Measurements from ENCODE around the gene ZBTB42.

ZBTB42 gene

GRCh38 chr14:104774453-104775072, 26.3 kb upstream of the ZBTB42 start:
- no peak for DNase-seq (ENCODE audit: low read depth)
- no peak overlapping the region for H3K4me3 ChIP-seq (ENCODE audit: control insufficient read depth, low read depth, low read length)
- TF ChIP-seq, protein P1, sequence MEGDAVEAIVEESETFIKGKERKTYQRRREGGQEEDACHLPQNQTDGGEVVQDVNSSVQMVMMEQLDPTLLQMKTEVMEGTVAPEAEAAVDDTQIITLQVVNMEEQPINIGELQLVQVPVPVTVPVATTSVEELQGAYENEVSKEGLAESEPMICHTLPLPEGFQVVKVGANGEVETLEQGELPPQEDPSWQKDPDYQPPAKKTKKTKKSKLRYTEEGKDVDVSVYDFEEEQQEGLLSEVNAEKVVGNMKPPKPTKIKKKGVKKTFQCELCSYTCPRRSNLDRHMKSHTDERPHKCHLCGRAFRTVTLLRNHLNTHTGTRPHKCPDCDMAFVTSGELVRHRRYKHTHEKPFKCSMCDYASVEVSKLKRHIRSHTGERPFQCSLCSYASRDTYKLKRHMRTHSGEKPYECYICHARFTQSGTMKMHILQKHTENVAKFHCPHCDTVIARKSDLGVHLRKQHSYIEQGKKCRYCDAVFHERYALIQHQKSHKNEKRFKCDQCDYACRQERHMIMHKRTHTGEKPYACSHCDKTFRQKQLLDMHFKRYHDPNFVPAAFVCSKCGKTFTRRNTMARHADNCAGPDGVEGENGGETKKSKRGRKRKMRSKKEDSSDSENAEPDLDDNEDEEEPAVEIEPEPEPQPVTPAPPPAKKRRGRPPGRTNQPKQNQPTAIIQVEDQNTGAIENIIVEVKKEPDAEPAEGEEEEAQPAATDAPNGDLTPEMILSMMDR (IDR thresholded peaks at IDR 0.05; ENCODE audit: control insufficient read depth, insufficient read depth, low read depth, low read length, missing control alignments) = no peak

DNA sequence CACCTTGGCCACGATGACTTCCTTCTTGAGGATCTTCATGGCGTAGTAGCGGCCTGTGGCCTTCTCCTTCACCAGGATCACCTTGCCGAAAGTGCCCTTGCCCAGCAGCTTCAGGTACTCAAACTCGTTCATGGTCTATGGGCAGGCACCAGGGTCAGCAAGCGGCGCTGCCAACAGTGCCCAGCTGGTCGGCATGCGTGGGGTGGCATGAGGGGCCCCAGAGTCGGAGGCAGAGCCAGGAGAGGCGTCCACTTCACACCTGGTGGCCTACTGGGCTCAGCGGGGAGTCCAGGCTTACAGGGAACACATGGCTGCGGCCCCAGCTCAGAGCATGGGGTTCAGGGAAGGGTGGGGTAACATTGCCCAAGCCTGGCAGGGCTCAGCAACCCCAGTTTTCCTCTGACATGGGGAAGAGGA, 25.8 kb upstream of the ZBTB42 start:
- TF ChIP-seq, protein P1 (IDR thresholded peaks at IDR 0.05; ENCODE audit: control insufficient read depth, insufficient read depth, low read depth, low read length, missing control alignments) = no peak
- no peak overlapping the region for H3K4me3 ChIP-seq (ENCODE audit: control insufficient read depth, low read depth, low read length)
- no peak for DNase-seq (ENCODE audit: low read depth)

DNA sequence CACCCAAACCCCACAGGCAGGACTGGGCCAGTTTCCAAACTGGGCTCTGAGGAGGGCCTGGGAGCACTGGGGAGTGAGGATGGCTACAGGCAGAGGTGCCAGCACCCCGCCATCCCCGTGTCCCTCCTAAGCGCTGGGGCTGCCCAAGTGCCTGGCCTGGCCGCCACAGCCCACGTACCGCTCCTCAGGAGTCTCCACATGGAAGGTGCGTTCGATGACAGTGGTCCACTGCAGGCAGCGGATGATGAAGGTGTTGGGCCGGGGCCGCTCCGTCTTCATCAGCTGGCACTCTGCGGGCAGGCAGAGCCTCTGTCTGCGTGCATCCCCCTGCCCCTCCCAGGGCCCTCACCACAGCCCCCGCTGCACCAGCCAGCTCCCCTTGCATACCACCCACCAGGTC, 24.4 kb upstream of the ZBTB42 start:
- H3K4me3 ChIP-seq (ENCODE audit: control insufficient read depth, low read depth, low read length) = no peak overlapping the region

GRCh38 chr14:104776961-104777807, 23.7 kb upstream of the ZBTB42 start:
- TF ChIP-seq, protein P1 (IDR thresholded peaks at IDR 0.05; ENCODE audit: control insufficient read depth, insufficient read depth, low read depth, low read length, missing control alignments) = no peak
- H3K4me3 ChIP-seq (ENCODE audit: control insufficient read depth, low read depth, low read length) = no peak overlapping the region
- DNase-seq (ENCODE audit: low read depth) = no peak

More for the DNA sequence above, 24.4 kb upstream of the ZBTB42 start:
- no peak for DNase-seq (ENCODE audit: low read depth)
- TF ChIP-seq, protein P1 (IDR thresholded peaks at IDR 0.05; ENCODE audit: control insufficient read depth, insufficient read depth, low read depth, low read length, missing control alignments) = no peak

DNA sequence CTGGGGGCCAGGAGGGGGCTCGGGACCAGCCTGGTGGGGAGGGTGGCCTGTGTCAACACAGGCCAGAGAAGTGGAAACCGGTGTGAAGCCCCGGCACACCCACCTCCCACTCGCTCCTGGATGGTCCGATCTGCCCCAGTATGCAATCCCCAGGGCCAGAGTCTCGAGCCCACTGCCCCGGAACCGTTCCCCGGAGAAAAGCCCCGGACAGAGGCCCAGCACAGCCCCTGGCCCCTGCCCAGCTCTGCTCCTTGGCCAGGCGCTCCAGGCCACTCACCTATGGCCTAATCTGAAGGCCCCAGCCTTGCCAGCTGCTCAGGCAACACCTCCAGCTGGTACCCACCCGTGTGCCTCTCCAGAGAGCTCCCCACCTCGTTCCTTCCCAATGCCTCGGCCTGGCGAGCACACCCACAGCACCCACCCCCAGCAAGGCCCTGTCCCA, 23.1 kb upstream of the ZBTB42 start:
- DNase-seq (ENCODE audit: low read depth) = no peak
- TF ChIP-seq, protein P1 (IDR thresholded peaks at IDR 0.05; ENCODE audit: control insufficient read depth, insufficient read depth, low read depth, low read length, missing control alignments) = no peak
- no peak overlapping the region for H3K4me3 ChIP-seq (ENCODE audit: control insufficient read depth, low read depth, low read length)

- DNase-seq (ENCODE audit: low read depth) = no peak
- TF ChIP-seq, protein P1 (IDR thresholded peaks at IDR 0.05; ENCODE audit: control insufficient read depth, insufficient read depth, low read depth, low read length, missing control alignments) = no peak
- H3K4me3 ChIP-seq (ENCODE audit: control insufficient read depth, low read depth, low read length) = no peak overlapping the region
Measured at GRCh38 chr14:104778694-104779331, 22.1 kb upstream of the ZBTB42 start.
